Cardiac fibroblast (primary cell): Measurements from ENCODE around the gene GJA9.

Source experiments
- DNase-seq, 2 donors: peaks; one replicate each; pipeline versions ENCODE4 v3.0.0 to v3.0.0-alpha.2; 2010; ENCODE audit warnings: low read depth in 2 of 2
- H3K4me3 ChIP-seq, 2 donors: replicated peaks in 1 of 2; 1 replicate in 1 of 2; 2 replicates in 1 of 2; pipeline ENCODE4 v1.5.1; 2011; ENCODE audit warnings: low read depth in 2 of 2, low read length in 2 of 2, mild to moderate bottlenecking in 2 of 2, moderate library complexity in 1 of 2
- CTCF ChIP-seq: IDR thresholded peaks from one replicate; pipeline ENCODE4 v1.5.1; 2011; ENCODE audit warnings: low read depth, mild to moderate bottlenecking, low read length, inconsistent platforms

GJA9 gene

DNA sequence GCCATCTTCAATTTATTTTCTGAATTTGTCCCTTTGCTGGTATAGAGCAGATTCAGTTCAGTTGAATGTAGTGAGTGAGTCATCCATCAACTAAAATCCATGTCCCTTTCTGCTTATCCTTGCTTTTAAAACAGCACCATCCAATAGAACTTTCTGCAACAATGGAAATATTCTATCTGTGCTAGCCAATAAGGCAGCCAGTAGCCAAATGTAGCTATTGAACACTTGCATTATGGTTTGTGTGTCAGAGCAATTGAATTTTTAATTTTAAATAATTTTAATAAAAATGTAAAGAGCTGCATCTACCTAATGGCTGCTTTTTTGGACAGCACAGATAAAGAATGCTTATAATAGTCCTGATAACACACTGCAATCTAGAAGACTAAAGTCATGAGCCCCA, at the start of gene GJA9:
GJA9 (minus strand) TSS at position 101 of the 400 bp plus-strand sequence. CDS start 5,489 bp downstream, outside the sequence.
- no peak for TF ChIP-seq CTCF
- peak in 1 of 2 donors; percentile 10 for DNase-seq
- H3K4me3 ChIP-seq = no peak within 1 kb of the TSS

DNA sequence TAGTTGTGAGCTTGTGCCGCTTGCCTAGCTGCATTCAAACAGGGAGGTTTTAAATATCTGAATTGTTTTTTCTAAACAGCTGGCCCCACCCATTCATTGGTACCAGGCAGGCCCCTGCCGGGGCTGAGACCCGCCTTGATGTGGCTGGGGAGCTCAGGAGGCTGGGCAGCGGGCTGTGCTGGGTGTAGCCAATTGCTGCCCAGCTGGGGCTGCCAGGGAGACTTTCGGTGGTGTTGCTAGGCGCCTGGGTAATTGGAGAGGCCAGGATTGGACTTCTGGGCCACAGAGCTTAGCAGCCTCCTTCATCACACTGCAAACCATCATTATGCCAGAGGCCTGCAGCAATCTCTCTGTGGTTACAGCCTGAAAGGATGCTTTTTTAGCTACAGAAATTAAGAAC, 48.1 kb upstream of the GJA9 start:
- no peak overlapping the region for H3K4me3 ChIP-seq
- TF ChIP-seq CTCF = no peak
- DNase-seq = no peak

DNA sequence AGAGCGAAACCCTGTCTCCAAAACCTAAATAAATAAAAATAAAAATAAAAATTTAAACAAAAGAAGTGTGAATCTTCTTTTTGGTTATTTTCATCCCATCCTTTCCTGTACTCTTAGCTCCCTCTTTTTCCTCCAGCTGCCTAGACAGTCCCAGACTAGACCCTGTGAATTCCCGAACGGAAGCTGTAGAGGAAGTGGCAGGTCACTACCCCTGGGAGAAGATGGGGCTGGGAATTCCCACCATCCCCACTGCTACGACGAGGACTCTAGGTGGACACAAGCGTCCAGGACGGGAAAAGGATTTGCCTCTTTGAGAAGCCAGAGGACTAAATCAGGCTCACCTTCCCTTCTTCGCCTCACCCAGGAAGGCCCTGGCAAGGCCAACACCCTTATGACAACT, 47.7 kb upstream of the GJA9 start:
- DNase-seq = no peak
- H3K4me3 ChIP-seq = no peak overlapping the region
- TF ChIP-seq CTCF = no peak

- no peak overlapping the region for H3K4me3 ChIP-seq
- no peak for DNase-seq
- TF ChIP-seq CTCF = no peak
Measured at GRCh38 chr1:38926091-38926490, 44.7 kb upstream of the GJA9 start.

DNA sequence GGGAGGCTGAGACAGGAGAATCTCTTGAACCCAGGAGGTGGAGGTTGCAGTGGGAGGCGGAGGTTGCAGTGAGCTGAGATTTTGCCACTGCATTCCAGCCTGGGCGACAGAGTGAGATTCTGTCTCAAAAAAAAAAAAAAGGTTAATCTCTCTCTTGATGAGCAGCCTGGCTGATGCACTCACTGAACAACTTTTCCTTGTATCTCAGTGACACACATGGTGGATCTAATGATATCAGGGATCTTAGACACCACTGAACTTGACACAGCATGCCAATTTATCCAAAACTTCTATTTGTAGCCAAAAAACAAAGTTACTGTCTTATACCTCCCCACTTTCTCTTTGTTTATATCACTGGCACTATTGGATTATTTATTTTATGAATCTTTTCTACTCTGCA, 44.0 kb upstream of the GJA9 start:
- no peak for DNase-seq
- no peak overlapping the region for H3K4me3 ChIP-seq
- no peak for TF ChIP-seq CTCF

GRCh38 chr1:38923607-38924006, 42.2 kb upstream of the GJA9 start:
- TF ChIP-seq CTCF = no peak
- DNase-seq = peak in 1 of 2 donors; percentile 19
- H3K4me3 ChIP-seq = no peak overlapping the region

DNA sequence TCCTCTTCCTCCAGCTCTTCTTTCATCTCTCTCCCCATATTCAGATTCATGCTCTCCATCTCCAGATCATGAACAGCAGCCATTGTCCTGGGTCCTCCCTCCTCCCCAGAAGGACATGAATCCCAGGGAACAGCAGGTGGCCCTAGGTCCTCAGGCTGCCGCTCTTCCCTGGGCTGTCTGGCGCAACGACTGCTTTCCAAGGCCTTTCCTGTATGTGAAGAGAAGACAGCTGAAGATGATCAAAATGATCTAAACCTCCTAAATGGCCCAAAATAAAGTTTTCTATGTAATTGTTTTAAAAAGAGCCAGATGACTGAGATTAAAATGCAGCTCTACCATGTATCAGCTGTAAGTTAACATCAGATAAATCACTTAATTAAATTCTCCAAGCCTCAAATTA, 37.7 kb upstream of the GJA9 start:
- TF ChIP-seq CTCF = no peak
- DNase-seq = no peak
- H3K4me3 ChIP-seq = no peak overlapping the region
